Mononuclear cell (primary cell): Measurements from ENCODE around the gene LHCGR. TPM values are rescaled to one million over a fixed set of nuclear protein-coding genes. Genes with fewer than 3 reads are reported as not detected.

ENCODE experiments used
- H3K27me3 ChIP-seq: 2 replicates; pipeline ENCODE4 v1.6.0; 2011; ENCODE audit warnings: low read length, control low read depth; ENCODE audit not compliant: insufficient read depth
- H3K4me1 ChIP-seq: 2 replicates; pipeline ENCODE4 v1.5.1; 2011; ENCODE audit warnings: mild to moderate bottlenecking, low read length, control low read depth; ENCODE audit not compliant: insufficient read depth
- H3K4me3 ChIP-seq: 2 replicates; pipeline ENCODE4 v1.5.1; 2011; ENCODE audit warnings: mild to moderate bottlenecking, low read length, moderate library complexity
- H3K9me3 ChIP-seq: 2 replicates; pipeline ENCODE4 v1.5.1; 2011; ENCODE audit warnings: low read depth, mild to moderate bottlenecking, control low read depth, low read length
- total RNA-seq: library from RNA; depleted of rRNA; stranded (reverse); fragments of >200 nt; gene quantifications from one replicate; pipeline ENCODE4 v1.2.3, GENCODE V29; 2012

Gene LHCGR
- total RNA-seq, 1 donor, result not detected

- H3K4me3 ChIP-seq, result no peak overlapping the region
- H3K9me3 ChIP-seq, result no peaks in the 10 kb centered on the region
- no peaks in the 10 kb centered on the region for H3K4me1 ChIP-seq
- no peaks in the 10 kb centered on the region for H3K27me3 ChIP-seq
These were observed 29.6 kb downstream of the LHCGR start for GRCh38 chr2:48725696-48726494.

GRCh38 chr2:48724278-48724677 lies 31.2 kb downstream of the LHCGR start:
- Histone ChIP-seq H3K27me3 (no peaks in the 10 kb centered on the region), H3K4me3 (no peak overlapping the region), H3K4me1 (no peaks in the 10 kb centered on the region), H3K9me3 (no peaks in the 10 kb centered on the region)

GRCh38 chr2:48723129-48723528 lies 32.4 kb downstream of the LHCGR start:
- H3K9me3 ChIP-seq, result no peaks in the 10 kb centered on the region
- H3K27me3 ChIP-seq, result no peaks in the 10 kb centered on the region

GRCh38 chr2:48722391-48722790 lies 33.1 kb downstream of the LHCGR start:
- Histone ChIP-seq H3K9me3 (no peaks in the 10 kb centered on the region), H3K4me1 (no peaks in the 10 kb centered on the region), H3K4me3 (no peak overlapping the region), H3K27me3 (no peaks in the 10 kb centered on the region)

More at GRCh38 chr2:48723129-48723528, 32.4 kb downstream of the LHCGR start:
- H3K4me3 ChIP-seq, result no peak overlapping the region
- no peaks in the 10 kb centered on the region for H3K4me1 ChIP-seq

GRCh38 chr2:48721158-48721557 lies 34.4 kb downstream of the LHCGR start:
- Histone ChIP-seq H3K9me3 (no peaks in the 10 kb centered on the region), H3K4me3 (no peak overlapping the region), H3K27me3 (no peaks in the 10 kb centered on the region), H3K4me1 (no peaks in the 10 kb centered on the region)

- H3K4me3 ChIP-seq, result no peak overlapping the region
- H3K4me1 ChIP-seq, result no peaks in the 10 kb centered on the region
- no peaks in the 10 kb centered on the region for H3K9me3 ChIP-seq
- no peaks in the 10 kb centered on the region for H3K27me3 ChIP-seq
These were observed 35.9 kb downstream of the LHCGR start for GRCh38 chr2:48719480-48720177.

- Histone ChIP-seq H3K4me1 (no peaks in the 10 kb centered on the region), H3K27me3 (no peaks in the 10 kb centered on the region), H3K9me3 (no peaks in the 10 kb centered on the region), H3K4me3 (no peak overlapping the region)
These were observed 37.7 kb downstream of the LHCGR start for GRCh38 chr2:48717846-48718245.

- Histone ChIP-seq H3K4me1 (no peaks in the 10 kb centered on the region), H3K9me3 (no peaks in the 10 kb centered on the region), H3K27me3 (no peaks in the 10 kb centered on the region), H3K4me3 (no peak overlapping the region)
These were observed 39.6 kb downstream of the LHCGR start for GRCh38 chr2:48715956-48716355.

GRCh38 chr2:48715042-48715899 lies 40.3 kb downstream of the LHCGR start:
- H3K27me3 ChIP-seq, result no peaks in the 10 kb centered on the region
- H3K4me3 ChIP-seq, result no peak overlapping the region
- no peaks in the 10 kb centered on the region for H3K9me3 ChIP-seq
- no peaks in the 10 kb centered on the region for H3K4me1 ChIP-seq

- Histone ChIP-seq H3K4me3 (no peak overlapping the region), H3K27me3 (no peaks in the 10 kb centered on the region), H3K9me3 (no peaks in the 10 kb centered on the region), H3K4me1 (no peaks in the 10 kb centered on the region)
These were observed 41.3 kb downstream of the LHCGR start for GRCh38 chr2:48714245-48714644.

GRCh38 chr2:48713647-48714046 lies 41.9 kb downstream of the LHCGR start:
- H3K4me1 ChIP-seq, result no peaks in the 10 kb centered on the region
- no peak overlapping the region for H3K4me3 ChIP-seq
- H3K9me3 ChIP-seq, result no peaks in the 10 kb centered on the region
- no peaks in the 10 kb centered on the region for H3K27me3 ChIP-seq

GRCh38 chr2:48712151-48712550 lies 43.4 kb downstream of the LHCGR start:
- H3K9me3 ChIP-seq, result no peaks in the 10 kb centered on the region
- H3K4me3 ChIP-seq, result no peak overlapping the region
- no peaks in the 10 kb centered on the region for H3K4me1 ChIP-seq
- H3K27me3 ChIP-seq, result no peaks in the 10 kb centered on the region

- H3K4me1 ChIP-seq, result no peaks in the 10 kb centered on the region
- no peak overlapping the region for H3K4me3 ChIP-seq
- H3K27me3 ChIP-seq, result no peaks in the 10 kb centered on the region
- H3K9me3 ChIP-seq, result no peaks in the 10 kb centered on the region
These were observed 44.2 kb downstream of the LHCGR start for GRCh38 chr2:48711343-48711742.

GRCh38 chr2:48709096-48710034 lies 46.2 kb downstream of the LHCGR start:
- no peaks in the 10 kb centered on the region for H3K9me3 ChIP-seq
- no peak overlapping the region for H3K4me3 ChIP-seq
- H3K4me1 ChIP-seq, result no peaks in the 10 kb centered on the region
- H3K27me3 ChIP-seq, result no peaks in the 10 kb centered on the region
